ENCODE data around the gene PIK3C2B.

DNA sequence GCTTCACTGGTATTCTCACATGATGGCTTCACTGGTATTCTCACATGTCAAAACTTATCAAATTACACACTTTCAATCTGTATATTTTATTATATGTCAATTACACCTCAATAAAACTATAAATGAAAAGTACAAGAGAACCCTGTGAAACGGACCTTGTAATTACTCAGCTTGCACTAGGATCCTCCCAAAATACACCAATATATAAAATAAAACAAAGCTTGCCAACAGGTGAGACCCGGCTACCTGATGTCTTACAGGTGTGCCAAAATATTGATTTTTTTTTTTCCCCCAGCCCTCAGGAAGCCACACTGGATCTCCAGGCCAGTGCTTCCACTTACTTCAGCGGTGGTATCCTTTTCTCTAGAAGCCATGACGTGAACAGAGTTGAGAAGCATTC lies 22.9 kb downstream of the PIK3C2B start:
- TF ChIP-seq, protein P1, sequence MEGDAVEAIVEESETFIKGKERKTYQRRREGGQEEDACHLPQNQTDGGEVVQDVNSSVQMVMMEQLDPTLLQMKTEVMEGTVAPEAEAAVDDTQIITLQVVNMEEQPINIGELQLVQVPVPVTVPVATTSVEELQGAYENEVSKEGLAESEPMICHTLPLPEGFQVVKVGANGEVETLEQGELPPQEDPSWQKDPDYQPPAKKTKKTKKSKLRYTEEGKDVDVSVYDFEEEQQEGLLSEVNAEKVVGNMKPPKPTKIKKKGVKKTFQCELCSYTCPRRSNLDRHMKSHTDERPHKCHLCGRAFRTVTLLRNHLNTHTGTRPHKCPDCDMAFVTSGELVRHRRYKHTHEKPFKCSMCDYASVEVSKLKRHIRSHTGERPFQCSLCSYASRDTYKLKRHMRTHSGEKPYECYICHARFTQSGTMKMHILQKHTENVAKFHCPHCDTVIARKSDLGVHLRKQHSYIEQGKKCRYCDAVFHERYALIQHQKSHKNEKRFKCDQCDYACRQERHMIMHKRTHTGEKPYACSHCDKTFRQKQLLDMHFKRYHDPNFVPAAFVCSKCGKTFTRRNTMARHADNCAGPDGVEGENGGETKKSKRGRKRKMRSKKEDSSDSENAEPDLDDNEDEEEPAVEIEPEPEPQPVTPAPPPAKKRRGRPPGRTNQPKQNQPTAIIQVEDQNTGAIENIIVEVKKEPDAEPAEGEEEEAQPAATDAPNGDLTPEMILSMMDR (IDR thresholded peaks at IDR 0.05; ENCODE audit: low read length): no peak
- no peak for TF ChIP-seq EZH2 (optimal IDR thresholded peaks at IDR 0.05; ENCODE audit: low read depth, low read length)
